ENCODE data around the gene USP32.

DNA sequence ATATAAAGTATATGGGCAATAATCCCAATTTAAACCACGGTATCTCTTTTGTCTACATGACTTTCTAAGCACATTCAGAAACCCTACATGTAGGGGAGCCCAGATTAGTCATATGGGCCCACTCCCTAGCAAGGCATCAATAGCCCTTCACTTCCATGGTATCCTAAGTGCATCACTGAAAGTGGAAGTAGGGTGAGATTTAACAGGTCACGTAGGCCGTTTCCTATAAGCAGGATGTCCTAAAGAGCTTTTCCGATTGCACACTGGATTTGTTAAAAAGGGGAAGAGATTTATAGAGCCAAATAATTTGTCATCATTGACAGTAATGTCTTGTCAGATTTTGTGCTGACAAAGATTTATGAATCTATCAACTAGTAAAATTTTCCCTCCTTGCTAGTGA lies 203.2 kb downstream of the USP32 start:
- TF ChIP-seq MYC (IDR thresholded peaks at IDR 0.05; ENCODE audit: low read depth, low read length), result no peak
- TF ChIP-seq POLR2A (IDR thresholded peaks at IDR 0.05; ENCODE audit: extremely low read depth, insufficient read length), result no peak
- TF ChIP-seq, protein P1, sequence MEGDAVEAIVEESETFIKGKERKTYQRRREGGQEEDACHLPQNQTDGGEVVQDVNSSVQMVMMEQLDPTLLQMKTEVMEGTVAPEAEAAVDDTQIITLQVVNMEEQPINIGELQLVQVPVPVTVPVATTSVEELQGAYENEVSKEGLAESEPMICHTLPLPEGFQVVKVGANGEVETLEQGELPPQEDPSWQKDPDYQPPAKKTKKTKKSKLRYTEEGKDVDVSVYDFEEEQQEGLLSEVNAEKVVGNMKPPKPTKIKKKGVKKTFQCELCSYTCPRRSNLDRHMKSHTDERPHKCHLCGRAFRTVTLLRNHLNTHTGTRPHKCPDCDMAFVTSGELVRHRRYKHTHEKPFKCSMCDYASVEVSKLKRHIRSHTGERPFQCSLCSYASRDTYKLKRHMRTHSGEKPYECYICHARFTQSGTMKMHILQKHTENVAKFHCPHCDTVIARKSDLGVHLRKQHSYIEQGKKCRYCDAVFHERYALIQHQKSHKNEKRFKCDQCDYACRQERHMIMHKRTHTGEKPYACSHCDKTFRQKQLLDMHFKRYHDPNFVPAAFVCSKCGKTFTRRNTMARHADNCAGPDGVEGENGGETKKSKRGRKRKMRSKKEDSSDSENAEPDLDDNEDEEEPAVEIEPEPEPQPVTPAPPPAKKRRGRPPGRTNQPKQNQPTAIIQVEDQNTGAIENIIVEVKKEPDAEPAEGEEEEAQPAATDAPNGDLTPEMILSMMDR (IDR thresholded peaks at IDR 0.05; ENCODE audit: low read depth, low read length), result no peak
- TF ChIP-seq, protein P2, sequence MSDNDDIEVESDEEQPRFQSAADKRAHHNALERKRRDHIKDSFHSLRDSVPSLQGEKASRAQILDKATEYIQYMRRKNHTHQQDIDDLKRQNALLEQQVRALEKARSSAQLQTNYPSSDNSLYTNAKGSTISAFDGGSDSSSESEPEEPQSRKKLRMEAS (IDR thresholded peaks at IDR 0.05; ENCODE audit: low read depth, low read length), result no peak
